ENCODE results near the gene BICRA.
"Not testable (repeated sequence)": the region's sequence is repeated elsewhere in the genome, so short reads cannot be mapped to it uniquely, and the experiment has no call there.

Gene BICRA

GRCh38 chr19:47608969-47609905 is at the start of gene BICRA:
Gene BICRA, plus strand, starts transcription at chr19:47609134. Its CDS starts 64,441 bp downstream, at chr19:47673575.
- no peak for DNase-seq

DNA sequence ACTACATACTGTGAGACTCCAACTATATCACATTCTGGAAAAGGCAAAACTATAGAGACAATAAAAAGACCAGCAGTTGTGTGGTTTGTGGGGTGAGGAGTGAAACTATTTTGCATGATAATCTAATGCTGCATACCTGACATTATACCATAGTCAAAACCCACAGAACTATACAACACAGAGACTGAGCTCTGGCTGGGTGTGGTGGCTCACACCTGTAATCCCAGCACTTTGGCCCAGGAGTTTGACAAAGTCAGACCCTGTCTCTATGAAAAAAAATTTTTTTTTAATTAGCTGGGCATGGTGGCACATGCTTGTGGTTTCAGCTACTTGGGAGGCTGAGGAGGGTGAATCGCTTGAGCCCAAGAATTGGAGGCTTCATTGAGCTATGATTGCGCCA is 47.9 kb upstream of the BICRA start:
- no peak for DNase-seq

DNA sequence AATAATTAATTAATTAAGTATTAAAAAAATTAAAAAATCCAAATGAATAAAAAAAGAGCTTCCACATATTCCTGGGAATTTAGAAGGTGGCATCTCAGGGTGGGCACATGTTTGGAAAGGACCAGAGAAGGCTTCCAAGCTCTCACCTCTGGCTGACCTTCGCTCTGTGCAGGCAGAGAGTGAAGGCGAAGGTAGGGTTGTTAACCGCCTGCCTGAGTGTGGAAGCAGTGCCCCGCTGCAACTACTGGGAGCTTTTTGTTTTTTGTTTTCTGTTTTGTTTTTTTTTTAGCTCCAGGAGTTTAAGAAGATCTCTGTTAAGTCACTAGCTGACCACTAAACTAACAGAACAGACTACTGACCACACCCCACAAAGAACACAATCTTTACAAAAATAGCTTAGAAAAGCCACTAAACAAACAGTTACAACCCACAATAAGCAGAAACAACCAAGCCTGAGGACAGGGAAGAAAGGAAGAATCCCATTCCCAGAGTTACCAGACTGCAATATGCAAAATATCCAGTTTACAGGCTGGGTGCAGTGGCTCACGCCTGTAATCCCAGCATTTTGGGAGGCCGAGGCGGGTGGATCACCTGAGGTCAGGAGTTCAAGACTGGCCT is 47.4 kb upstream of the BICRA start:
- no peak for DNase-seq

- DNase-seq: no peak
Observed at GRCh38 chr19:47564081-47564480, 44.9 kb upstream of the BICRA start.

DNA sequence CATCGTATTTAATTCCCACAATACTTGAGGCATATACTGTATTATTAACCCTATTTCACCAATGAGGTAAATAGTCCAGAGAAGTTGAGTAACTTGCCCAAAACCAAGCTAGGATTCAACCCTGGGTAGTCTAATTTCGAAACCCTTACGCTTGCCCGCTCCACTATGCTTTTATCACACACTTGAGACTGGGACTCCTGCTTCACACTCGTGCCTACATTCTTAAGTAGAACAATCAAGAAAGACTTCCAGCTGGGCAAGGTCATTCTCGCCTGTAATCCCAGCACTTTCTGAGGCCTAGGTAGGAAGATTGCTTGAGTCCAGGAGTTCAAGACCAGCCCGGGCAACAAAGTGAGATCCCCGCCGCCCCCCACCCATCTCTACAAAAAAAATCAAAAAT is 39.6 kb upstream of the BICRA start:
- no peak for DNase-seq

DNA sequence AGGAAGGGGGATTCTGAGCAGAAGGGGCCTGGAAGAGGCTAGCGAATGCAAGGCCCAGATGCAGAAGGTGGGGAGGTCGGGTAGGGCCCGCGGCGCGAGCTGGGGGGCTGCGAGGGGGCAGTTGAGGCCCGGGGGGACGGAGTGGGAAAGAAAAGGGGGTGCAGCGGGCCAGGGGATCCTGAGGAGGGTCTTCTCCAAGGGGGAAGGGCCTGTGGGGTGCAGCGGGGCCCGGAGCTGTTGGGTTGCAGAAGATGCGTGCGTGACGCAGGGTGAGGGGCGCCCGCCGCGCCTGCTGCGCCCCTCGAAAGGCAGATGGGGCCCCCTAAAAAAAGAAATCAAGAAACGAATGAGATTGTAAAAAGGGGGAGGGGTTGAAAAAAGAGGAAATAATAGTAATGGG is 36.3 kb upstream of the BICRA start:
- DNase-seq: no peak

DNA sequence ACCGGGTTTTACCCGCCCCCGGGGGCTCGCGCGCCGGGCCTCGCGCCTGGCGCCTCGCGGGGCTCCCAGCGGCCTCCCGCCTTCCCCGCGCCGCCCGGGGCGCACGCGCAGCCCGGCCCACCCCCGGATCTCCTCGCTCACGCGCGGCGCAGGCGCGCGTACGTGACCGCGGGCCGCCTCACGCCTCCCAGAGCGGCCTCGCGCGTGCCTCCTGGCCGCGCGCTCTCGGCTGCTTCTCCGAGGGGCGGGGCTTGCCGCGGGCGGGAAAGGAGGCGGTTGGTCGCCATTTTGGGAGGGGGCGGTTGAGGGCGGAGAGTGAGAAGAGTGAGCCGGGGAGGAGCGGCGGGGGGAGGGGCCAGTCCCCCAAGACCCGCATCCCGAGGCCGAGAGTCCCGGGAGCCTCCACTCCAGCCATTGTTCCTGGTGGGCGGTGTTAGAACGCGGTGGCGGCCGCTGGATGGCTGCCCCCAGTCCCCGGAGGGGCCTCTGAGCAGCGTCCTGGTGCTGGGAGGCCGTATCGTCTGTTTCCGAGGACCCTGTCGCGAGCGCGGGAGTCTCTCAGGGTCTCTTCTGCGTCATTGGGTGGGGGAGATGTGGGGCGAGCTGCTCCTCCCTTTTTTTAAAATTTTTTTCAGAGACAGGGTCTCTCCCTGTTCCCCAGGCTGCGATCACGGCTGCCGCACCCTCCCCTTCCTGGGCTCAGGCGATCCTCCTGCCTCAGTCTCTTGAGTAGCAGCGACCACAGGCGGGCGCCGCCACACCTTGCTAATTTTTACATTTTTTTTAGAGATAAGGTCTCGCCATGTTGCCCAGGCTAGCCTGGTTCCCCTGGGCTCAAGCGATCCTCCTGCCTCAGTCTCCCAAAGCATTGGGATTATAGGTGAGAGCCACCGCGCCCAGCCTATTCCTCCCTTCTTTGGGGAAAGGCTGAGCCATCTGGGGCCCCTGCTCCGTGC is 35.6 kb upstream of the BICRA start, which contains the start of gene ZNF541:
TSS of gene ZNF541 (minus strand) at position 78 of the 956 bp plus-strand sequence. CDS start 17,292 bp downstream, outside the sequence.
- no peak for DNase-seq

- no peak for DNase-seq
Observed at GRCh38 chr19:47580397-47580796, 28.5 kb upstream of the BICRA start.

DNA sequence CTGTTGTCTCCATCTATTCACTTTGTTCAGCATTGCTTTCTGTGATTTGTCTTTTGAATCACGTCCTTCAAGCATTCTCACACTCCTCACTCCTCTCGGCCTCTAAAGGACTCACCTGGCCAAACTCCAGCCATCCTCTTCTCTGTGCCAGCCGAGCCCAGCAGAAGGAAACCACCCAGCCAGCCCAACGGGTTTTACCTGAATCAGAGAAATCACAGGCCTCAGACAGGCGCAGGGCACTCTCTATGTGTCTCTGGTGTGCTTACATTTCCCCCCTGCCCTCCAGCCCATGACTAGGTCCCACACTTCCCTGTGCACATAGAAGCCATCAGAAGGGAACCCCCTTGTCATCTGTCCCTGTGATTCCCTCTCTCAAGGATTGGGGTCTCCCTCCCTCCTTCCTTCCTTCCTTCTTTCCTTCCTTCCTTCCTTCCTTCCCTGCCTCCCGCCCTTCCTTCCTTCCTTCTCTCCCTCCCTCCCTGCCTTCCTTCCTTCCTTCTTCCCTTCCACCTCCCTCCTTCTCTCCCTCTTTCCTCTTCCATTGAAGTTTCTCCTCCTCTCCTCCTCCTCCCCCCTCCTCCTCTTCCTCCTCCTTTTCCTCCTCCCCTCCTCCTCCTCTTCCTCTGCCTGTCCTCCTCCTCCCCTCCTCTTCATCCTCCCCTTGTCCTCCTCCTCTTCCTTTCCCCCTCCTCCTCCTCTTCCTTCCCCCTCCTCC is 27.2 kb upstream of the BICRA start:
- no peak for DNase-seq

- DNase-seq: no peak
Observed at GRCh38 chr19:47582320-47582909, 26.5 kb upstream of the BICRA start.

GRCh38 chr19:47583161-47583560 is 25.8 kb upstream of the BICRA start:
- not testable (repeated sequence) for DNase-seq

DNA sequence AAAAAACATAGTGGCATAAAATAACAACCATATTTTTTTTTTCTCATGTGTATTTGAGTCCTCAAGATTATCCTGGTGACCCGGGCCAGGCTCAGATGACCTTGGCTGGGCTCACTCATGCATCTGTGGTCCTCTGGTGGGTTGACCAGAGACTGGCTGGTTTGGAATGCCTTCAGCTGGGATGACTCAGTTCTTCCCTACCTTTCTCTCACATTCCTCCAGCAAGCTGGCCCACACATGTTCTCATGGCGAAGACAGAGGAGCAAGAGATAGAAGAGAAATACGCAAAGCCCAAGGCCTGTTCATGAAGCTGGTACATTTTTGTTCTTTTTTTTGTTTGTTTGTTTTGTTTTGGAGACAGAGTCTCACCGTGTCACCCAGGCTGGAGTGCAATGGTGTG is 21.6 kb upstream of the BICRA start:
- DNase-seq: no peak

GRCh38 chr19:47589824-47590223 is 19.1 kb upstream of the BICRA start:
- no peak for DNase-seq

GRCh38 chr19:47593860-47594259 is 15.1 kb upstream of the BICRA start:
- no peak for DNase-seq

DNA sequence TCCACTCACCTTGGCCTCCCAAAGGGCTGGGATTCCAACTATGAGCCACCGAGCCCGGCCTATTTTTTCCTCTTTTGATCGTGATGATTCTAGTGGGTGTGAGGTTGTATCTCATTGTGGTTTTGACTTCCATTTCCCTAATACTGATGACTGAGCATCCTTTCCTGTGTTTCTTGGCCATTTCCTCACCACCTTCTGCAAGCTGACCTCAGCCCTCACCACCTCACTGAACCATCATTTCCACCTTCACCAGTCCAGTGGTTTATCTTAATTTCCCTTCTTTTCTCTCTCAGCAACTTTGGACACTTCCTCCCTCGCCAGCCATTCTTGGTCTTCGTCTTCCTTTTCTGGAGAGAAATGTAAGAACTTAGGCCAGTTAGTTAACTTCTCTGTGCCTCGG is 13.0 kb upstream of the BICRA start:
- DNase-seq: no peak

DNA sequence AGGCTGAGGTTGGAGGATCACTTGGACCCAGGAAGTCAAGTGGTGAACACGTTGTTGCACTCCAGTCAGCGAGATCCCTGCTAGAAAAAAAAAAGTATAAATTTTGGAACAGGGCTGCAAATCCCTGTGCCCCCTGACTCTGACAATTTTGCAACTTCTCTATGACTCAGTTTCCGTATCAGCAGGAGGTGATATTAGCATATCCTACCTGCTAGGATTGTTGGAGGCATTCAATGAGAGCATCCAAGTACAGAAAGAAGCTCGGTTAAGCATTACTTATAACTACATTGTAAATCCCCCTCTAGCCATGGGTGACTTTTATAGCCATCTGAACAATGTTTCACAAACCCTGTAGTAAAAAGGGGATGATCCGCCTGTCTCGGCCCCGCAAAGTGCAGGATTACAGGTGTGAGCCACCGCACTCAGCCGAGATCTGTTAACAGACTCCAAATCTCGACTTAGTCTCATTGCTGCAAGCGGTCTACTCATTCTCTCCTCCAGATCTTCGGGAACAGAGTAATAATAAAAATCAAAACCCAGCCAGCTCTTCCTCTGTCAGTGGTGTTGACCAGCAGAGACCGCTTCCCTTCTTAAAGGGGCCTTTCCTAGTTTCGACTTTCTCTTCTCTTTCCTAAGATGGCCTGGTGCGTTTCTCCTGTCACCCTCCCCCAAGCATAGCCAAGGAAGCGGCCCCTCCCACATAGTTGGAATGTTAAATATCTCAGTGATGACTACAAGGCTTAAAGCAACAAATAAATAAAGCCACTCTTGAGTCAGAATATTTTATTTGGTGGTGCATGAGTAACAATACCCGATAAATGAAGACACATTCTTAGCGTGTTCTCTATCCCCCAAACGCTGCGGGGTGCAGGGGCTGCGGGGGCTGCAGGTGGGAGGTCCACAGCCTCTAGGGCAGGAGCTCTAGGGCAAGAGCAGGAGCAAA is 10.3 kb upstream of the BICRA start:
- no peak for DNase-seq

DNA sequence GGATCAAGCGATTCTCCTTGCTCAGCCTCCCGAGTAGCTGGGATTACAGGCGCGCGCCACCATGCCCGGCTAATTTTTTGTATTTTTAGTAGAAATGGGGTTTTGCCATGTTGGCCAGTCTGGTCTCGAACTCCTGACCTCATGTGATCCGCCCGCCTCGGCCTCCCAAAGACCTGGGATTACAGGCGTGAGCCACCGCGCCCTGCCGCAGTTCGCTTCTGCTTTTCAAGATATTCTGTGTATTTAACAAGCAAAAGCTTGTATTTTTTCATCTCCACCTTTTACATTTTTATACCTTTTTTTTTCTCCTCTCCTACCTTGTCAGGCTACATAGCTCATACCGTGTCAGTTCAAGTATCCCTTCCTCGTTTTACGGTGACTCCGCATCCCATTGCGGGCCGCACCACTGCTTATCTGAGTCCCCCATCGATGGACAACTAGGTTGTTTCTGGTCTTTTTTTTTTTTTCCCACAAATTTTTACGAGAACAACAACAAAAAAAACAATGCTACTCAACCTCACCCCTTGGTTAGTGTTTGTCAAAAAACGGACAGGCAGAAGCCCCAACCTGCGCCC is 9.2 kb upstream of the BICRA start:
- DNase-seq: not testable (repeated sequence)

DNA sequence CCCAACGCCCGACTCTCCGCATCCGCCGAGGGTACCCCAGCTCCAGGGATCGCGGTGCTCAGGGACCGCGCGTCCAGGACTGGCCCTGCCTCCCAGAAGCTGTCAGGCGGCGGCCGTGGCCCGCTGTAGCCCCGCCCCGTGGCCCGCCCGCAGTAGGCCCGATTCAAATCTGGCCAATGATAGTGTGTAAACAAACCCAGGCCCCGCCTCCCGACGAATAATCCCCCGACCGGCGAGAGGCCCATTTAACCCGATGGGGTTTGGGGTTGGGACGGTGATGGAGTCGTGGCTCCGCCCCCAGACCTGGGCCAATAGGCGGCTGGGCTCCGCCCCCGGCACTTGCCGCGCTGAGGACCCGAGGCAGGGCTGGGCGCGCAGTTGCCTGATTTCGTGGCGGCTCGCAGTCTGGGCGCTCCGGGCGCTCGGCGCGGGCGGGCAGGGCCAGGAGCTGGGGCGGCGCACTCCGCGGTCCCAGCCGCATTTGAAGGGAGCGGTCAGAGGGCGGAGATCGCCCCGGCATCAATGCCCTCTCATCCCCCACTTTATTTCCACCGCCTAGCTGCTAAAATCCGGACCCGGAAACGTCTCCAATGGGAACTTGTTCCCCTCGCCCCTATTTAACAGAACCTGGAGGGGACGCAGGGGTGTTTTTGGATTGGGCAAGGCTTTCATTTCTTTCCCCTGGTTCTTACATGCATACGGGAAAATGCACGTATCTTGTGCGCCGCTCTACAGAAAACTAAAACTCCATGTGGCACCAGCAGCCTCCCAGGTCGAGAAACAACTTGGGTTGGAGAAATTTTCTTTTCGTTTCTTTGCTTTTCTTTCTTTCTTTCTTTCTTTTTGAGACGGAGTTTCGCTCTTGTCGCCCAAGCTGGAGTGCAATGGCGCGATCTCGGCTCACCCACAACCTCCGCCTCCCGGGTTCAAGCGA is 8.4 kb upstream of the BICRA start:
- DNase-seq: peak; percentile 98

All from SHP77 treated with DMSO at 0.1 percent for 48 hours (cell line).